UCSD-AML1 (cell line): ENCODE results near the gene DNAI7.

ENCODE experiments used
- DNase-seq: peaks from one replicate; lab custom pipeline; 2025; ENCODE audit not compliant: unreplicated experiment; lab: John Stamatoyannopoulos, UW

DNAI7 gene

GRCh38 chr12:25195056-25195971 lies at the start of gene DNAI7, which contains the start of gene ETFRF1:
DNAI7 (minus strand) TSS chr12:25195160; CDS start chr12:25195078, 82 bp downstream.
ETFRF1 (plus strand) TSS chr12:25195237; CDS start chr12:25203957, 8,720 bp downstream.
- DNase-seq = peak; percentile 96

GRCh38 chr12:25243680-25243990 lies 48.7 kb upstream of the DNAI7 start:
- no peak for DNase-seq

- no peak for DNase-seq
Measured at GRCh38 chr12:25242981-25243679, 48.2 kb upstream of the DNAI7 start.

GRCh38 chr12:25241167-25242020 lies 46.4 kb upstream of the DNAI7 start:
- DNase-seq = no peak

GRCh38 chr12:25236626-25237025 lies 41.7 kb upstream of the DNAI7 start:
- no peak for DNase-seq

- no peak for DNase-seq
Measured at GRCh38 chr12:25236190-25236589, 41.2 kb upstream of the DNAI7 start.

GRCh38 chr12:25213338-25213737 lies 18.4 kb upstream of the DNAI7 start:
- no peak for DNase-seq

GRCh38 chr12:25208554-25208953 lies 13.6 kb upstream of the DNAI7 start:
- no peak for DNase-seq

GRCh38 chr12:25207846-25208245 lies 12.9 kb upstream of the DNAI7 start:
- DNase-seq = no peak

GRCh38 chr12:25207411-25207810 lies 12.5 kb upstream of the DNAI7 start:
- no peak for DNase-seq

GRCh38 chr12:25202137-25202536 lies 7.2 kb upstream of the DNAI7 start:
- no peak for DNase-seq

- no peak for DNase-seq
Measured at GRCh38 chr12:25200703-25201102, 5.7 kb upstream of the DNAI7 start.

- no peak for DNase-seq
Measured at GRCh38 chr12:25197608-25198007, 2.6 kb upstream of the DNAI7 start.

GRCh38 chr12:25194722-25195055 lies 271 bp downstream of the DNAI7 start:
- no peak for DNase-seq

GRCh38 chr12:25194214-25194613 lies 746 bp downstream of the DNAI7 start:
- DNase-seq = no peak

GRCh38 chr12:25190793-25191192 lies 4.2 kb downstream of the DNAI7 start:
- no peak for DNase-seq

GRCh38 chr12:25189656-25190055 lies 5.3 kb downstream of the DNAI7 start:
- no peak for DNase-seq

- no peak for DNase-seq
Measured at GRCh38 chr12:25187781-25188180, 7.2 kb downstream of the DNAI7 start.

GRCh38 chr12:25186788-25187402 lies 8.1 kb downstream of the DNAI7 start:
- no peak for DNase-seq

GRCh38 chr12:25186038-25186787 lies 8.7 kb downstream of the DNAI7 start:
- no peak for DNase-seq
